GM21825 (cell line): ENCODE data around the gene METTL23.

Experiments used
- ATAC-seq: cut with Tn5 transposase; IDR thresholded peaks from one replicate; pipeline ENCODE4 v1.9.1; 2021; ENCODE audit warnings: mild to moderate bottlenecking, moderate library complexity; ENCODE audit not compliant: unreplicated experiment

METTL23 gene

DNA sequence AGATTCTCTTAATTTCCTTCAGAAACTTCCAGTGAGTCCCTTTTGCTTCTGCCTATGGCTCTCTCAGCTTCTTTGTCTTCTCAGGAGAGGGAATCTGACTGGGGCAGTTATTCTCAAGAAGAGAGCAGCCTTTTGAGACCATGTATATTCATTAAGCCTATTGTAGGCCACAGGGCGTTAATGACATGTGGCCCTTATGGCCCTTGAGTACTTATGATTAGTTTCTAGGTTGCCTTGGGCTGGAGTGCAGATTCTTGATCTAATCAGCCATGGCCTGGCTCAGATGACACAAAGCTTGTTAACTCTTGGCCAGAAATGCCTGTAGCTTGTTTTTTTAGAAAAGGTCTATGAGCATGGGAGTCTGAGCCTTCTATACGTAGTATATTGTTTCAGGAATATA lies 28.6 kb downstream of the METTL23 start:
- ATAC-seq: no peak

DNA sequence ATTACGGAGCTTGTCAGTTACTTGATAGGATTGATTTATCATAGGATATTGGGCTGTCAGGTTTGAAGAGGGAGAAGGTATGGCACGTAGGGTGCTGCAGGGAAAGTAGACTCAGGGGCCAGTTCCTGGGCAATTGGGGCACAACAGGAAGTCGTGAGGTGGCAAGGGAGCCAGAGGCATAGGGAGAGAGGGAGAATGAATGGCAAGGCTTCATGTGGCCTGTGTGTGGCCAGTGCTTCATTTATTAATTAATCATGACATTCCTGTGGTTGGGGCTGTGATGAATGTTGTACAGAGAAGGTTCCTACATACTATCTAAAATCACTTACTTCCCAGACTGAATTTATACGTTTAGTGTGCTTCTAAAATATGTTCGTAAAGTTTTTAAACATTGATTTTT lies 30.6 kb downstream of the METTL23 start:
- ATAC-seq: no peak

DNA sequence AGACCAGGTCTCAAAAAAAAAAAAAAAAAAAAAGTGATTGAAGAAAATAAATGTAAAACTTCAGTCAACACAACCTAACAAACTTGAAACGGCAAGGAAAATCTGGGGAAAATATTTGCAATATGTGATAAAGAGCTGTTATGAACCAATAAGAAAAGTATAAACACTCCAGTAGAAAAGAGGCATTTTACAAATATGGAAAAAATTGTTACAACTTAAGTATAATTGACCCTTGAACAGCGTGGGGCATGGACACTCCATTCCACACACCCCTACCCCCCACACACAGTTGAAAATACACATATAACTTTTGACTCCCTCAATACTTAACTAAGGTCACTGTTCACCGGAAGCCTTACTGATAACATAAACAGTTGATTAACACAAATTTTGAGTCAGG lies 31.9 kb downstream of the METTL23 start:
- no peak for ATAC-seq

DNA sequence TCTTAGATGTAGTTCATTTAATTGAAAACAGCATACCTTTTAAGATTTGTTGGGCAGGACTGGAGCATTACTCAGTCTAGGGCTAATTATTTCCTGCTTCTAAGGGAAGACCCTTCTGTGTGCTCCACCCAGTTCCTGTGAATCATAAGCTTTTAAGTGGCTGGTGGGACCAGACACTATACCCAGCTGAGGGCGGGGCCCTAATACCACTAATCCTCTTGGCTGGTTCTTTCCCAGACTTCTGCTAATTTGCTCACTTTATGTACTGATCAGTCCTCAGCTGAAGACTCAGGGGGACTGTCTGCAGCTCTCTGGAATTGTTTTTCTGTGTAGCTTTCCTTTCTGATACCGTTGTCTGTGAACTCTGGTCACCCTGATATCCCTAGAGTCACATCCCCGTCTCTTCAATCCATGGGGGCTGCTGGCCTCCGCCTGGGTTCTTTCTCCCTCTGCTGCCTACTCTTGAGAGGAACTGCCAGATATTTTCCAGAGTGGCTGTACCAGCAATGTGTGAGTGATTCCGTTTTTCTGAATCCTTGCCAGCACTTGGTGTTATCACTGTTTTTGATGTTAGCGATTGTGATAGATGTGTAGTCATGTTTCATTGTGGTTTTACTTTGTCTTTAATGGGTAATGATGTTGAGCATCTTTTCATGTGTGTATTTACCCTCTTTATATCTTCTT lies 46.3 kb downstream of the METTL23 start:
- ATAC-seq: no peak

DNA sequence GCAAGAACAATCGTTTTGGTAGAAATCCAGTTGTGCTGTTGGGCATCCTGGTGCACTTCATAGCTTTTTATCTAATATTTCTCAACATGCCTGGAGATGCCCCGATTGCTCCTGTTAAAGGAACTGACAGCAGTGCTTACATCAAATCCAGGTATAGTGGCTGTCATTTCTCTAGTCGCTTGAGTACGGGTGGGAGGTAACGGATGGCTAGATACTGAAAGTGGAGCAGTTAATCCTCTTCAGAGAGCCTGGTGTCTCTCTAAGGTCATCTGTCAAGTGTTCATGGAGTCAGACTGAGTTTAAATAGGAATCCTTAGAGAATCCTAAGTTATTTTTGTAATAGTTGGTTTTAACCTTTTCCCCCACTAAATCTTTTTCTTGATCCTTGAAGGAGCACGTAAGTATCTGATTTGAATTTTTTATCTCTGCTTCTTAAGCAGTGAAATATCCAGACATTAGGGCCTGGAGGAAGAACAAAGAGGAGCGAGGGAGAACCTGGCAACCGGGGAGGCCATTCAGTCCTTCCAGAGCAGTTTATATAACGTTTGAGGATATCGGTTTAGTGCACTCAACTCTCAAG lies 48.5 kb downstream of the METTL23 start:
- ATAC-seq: no peak

DNA sequence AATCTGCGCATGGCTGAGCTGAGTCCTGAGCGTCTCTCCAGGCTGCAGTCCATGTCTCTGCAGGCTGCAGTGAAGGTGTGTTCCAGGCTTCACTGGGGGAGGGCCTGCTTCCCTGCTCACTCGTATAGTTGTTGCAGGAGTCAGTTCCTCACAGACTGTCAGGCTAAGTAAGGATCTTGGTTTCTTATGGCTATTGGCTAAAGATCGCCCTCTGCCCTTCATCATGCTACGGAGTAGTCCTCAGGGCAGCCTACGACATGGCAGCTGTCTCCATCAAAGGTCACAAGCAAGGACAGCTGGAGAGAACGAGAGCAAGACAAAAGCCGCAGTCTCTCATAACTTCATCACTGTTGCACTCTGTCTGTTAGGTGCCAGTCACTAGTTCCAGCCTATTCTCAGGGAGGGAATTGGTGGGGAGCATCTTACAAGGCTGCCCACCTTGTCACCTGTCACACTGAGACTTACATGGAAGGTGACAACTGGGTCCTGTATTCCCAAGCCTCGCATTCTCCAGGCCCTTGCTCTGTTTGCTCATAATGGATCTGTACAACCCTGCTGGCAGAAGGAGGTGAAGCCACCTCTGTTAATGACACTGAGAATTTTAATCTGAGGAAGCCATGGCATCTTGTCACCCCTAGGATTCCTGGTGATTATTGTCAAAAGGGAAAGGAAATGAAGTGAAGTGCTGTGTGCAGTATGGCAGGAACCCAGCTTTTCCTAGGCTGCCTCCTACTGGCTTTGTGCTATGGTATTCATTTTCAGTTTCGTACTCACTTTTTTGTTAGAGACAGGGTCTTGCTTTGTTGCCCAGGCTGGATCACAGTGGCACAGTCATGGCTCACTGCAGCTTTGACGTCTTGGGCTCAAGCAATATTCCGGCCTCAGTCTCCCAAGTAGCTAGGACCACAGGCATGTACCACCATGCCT lies 54.7 kb downstream of the METTL23 start:
- ATAC-seq: no peak

DNA sequence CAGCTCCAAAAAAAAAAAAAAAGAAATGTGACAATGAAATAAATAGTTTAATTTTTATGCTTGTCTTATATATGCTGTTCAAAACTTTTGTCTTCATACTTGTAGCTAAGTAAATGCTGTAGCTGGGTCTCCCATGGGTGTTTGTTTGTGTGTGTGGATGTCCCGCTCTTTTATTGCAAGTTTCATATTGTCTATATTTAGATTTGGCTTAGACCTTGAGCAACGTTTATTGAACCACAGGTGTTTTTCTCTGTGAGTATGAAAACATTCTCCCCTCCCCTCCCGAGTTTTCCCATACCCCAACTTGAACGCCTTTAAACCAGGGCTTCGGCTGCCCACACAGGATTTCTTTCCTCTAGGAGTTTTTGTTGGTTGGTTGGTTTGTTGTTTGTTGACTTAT lies 56.5 kb downstream of the METTL23 start:
- ATAC-seq: no peak
